Measurements from ENCODE around the gene SCNN1G. TPM values are rescaled to one million over a fixed set of nuclear protein-coding genes. Genes with fewer than 3 reads are reported as not detected.

SCNN1G gene
- total RNA-seq: not detected in 2 replicates

DNA sequence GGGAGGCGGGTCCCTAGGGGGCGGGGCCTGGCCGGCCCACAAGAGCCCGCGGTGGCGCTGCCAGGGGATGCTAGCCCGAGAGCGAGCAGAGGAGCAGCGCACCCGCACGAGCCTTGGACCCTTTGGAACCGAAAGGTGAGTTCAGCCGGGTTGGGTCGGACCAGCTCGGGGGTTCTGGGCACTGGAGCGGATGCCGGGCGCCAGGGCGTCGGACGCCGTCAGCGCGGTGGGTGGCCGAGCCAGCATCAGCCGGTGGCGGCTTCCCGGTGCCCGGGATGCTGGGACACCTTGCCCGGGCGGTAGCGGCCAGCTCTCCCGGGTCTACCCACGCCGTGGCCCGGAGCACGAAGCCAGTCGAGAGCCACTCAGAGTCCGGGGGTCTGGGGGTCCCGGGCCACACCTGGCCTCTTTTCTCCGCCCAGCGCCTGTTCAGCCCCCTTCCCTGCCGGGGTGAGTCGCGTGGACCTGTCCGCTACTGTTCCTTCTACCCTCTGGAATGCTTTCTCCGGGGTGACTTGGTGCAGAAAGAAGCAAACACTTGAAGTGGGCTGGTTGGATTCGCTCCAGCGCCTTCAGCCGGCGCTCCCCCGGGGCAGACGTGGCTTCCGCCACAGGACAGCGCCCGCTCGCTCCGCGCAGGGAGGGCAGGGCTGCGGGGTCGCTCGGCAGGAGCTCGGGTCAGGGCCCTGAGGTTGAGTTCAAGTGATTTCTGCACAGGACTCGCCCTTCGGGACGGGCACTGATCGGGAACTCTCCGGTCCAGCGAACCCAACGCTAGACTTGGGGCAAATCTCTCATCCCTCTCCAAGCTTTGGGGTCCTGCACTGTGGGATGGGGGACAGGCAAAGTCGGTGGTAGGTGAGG is at the start of gene SCNN1G:
SCNN1G (plus strand) TSS at position 67 of the 864 bp plus-strand sequence. CDS start 3,527 bp downstream, outside the sequence.
- no peak for DNase-seq (ENCODE audit: low read depth)
- TF ChIP-seq, protein P1, sequence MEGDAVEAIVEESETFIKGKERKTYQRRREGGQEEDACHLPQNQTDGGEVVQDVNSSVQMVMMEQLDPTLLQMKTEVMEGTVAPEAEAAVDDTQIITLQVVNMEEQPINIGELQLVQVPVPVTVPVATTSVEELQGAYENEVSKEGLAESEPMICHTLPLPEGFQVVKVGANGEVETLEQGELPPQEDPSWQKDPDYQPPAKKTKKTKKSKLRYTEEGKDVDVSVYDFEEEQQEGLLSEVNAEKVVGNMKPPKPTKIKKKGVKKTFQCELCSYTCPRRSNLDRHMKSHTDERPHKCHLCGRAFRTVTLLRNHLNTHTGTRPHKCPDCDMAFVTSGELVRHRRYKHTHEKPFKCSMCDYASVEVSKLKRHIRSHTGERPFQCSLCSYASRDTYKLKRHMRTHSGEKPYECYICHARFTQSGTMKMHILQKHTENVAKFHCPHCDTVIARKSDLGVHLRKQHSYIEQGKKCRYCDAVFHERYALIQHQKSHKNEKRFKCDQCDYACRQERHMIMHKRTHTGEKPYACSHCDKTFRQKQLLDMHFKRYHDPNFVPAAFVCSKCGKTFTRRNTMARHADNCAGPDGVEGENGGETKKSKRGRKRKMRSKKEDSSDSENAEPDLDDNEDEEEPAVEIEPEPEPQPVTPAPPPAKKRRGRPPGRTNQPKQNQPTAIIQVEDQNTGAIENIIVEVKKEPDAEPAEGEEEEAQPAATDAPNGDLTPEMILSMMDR (IDR thresholded peaks at IDR 0.05; ENCODE audit: insufficient read depth, low read depth, low read length): no peak
- H3K4me3 ChIP-seq (ENCODE audit: low read depth, low read length): no peak within 1 kb of the TSS

DNA sequence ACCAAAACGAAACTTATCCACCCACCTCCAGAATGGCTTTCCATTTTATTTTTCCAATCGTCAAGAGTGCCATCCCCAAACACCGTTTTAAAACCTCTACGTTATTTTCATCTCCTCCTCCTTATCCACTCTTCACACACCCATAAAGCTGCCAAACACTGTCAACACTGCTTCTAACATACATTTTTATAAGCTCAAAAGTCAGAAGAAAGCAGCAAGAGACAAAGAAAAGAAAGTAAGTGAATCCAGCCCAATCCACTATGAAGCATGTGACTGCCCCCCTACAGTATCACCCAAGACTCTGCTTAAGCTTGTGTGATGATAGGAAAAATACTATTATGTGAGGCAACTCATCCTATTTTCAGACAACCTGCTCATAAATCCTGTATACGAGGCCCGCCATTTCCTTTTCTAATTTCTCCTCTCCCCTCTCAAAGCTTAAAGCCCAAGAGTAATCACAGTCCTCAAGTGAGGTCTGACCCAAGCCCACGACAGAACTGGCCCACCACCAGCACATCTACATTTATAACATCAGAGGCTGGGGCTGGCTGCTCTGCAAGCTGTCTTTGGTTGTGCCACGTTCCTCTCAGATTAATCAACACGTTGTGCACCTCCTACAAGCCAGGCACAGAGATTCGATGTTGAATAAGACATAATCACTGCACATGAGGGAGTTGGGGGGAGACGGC is 49.6 kb upstream of the SCNN1G start:
- TF ChIP-seq, protein P1 (IDR thresholded peaks at IDR 0.05; ENCODE audit: insufficient read depth, low read depth, low read length): no peak
- peak overlapping the region; percentile 51 for H3K4me3 ChIP-seq (ENCODE audit: low read depth, low read length)
- DNase-seq (ENCODE audit: low read depth): peak; percentile 77

DNA sequence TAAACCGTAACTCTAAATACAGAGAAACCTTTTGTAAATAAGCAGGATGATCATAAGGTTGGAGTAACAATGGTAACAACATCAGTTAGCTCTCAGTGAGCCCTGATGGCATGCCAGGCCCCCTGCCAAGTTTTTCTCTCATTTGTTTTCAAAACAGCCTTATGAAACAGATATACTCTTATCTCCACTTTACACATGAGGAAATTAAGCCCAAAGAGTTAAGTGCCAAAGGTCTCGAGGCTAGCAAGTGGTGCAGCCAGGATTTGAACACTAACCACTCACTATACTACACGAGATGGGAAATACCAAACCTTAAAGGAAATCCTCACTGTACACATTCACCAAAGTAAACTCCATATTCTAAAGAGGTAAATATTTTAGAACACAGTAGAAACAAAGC is 48.3 kb upstream of the SCNN1G start:
- no peak overlapping the region for H3K4me3 ChIP-seq (ENCODE audit: low read depth, low read length)
- peak; percentile 51 for DNase-seq (ENCODE audit: low read depth)
- TF ChIP-seq, protein P1 (IDR thresholded peaks at IDR 0.05; ENCODE audit: insufficient read depth, low read depth, low read length): no peak

GRCh38 chr16:23137256-23137655 is 45.3 kb upstream of the SCNN1G start:
- no peak for DNase-seq (ENCODE audit: low read depth)
- H3K4me3 ChIP-seq (ENCODE audit: low read depth, low read length): no peak overlapping the region
- TF ChIP-seq, protein P1 (IDR thresholded peaks at IDR 0.05; ENCODE audit: insufficient read depth, low read depth, low read length): no peak

DNA sequence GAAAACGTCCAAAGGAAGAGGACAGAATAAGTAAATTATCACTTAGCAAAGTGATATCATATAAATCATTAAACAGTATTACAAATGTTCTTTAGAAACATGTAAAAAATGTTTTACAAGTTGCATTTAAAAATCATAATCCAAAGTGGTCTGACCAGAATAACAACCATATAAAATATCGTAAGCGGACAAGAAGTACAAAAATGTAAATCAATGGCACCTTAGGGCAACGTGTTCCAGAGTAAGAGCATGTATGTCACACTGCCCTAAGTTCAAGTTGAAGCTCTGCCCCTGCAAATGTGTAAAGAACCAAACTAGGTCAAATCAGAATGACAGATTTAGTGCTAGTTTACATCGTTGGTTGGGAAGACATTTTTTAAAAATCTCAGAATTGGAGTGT is 44.7 kb upstream of the SCNN1G start:
- TF ChIP-seq, protein P1 (IDR thresholded peaks at IDR 0.05; ENCODE audit: insufficient read depth, low read depth, low read length): no peak
- H3K4me3 ChIP-seq (ENCODE audit: low read depth, low read length): no peak overlapping the region
- peak; percentile 20 for DNase-seq (ENCODE audit: low read depth)

GRCh38 chr16:23140107-23140506 is 42.4 kb upstream of the SCNN1G start:
- no peak for DNase-seq (ENCODE audit: low read depth)
- no peak overlapping the region for H3K4me3 ChIP-seq (ENCODE audit: low read depth, low read length)
- TF ChIP-seq, protein P1 (IDR thresholded peaks at IDR 0.05; ENCODE audit: insufficient read depth, low read depth, low read length): no peak
